Measurements from ENCODE around the gene MRPS5. TPM values are rescaled to one million over a fixed set of nuclear protein-coding genes. Genes with fewer than 3 reads are reported as not detected.
A peak's percentile ranks its signal among the peaks of the same experiment; 100 is the strongest.

Gene MRPS5
- 10 to 100 TPM; 41.9 to 55.4 (median 46.4) TPM for total RNA-seq

GRCh38 chr2:95121407-95122196 is at the start of gene MRPS5:
Gene MRPS5, minus strand, starts transcription at chr2:95121808. Its CDS starts 17 bp downstream, at chr2:95121791.
- WGBS, 2 donors, result 0 to 6% methylated on average over 4 to 12 of the region's 86 CpGs
- H3K4me1 ChIP-seq, result peaks cover 0 to 40% (median 20%) of the 10 kb centered on the region in 3 donors
- H3K4me3 ChIP-seq, result peak within 1 kb of the TSS; percentile 80 to 98 (median 86)
- intact Hi-C loops (cut with DNase I), result no loop called here
- H3K36me3 ChIP-seq, result peaks cover 0 to 7% (median 0%) of the 10 kb centered on the region in 3 donors
- no peaks in the 10 kb centered on the region for H3K9me3 ChIP-seq
- TF ChIP-seq POLR2A (IDR thresholded peaks at IDR 0.05), result peak in 2 of 4 donors; percentile 42 to 58
- TF ChIP-seq CTCF (IDR thresholded peaks at IDR 0.05), result peak in 1 of 6 experiments; percentile 10
- H3K27me3 ChIP-seq, result no peaks in the 10 kb centered on the region
- DNase-seq, result no peak
- H3K27ac ChIP-seq, result peak within 1 kb of the TSS; percentile 92 to 97 (median 94)

GRCh38 chr2:95166065-95166763 is 44.6 kb upstream of the MRPS5 start:
- intact Hi-C loops (cut with DNase I), result no loop called here
- H3K36me3 ChIP-seq, result no peaks in the 10 kb centered on the region
- WGBS, 2 donors, result 10 to 13% methylated on average over 11 to 15 of the region's 16 CpGs
- no peak for DNase-seq
- H3K4me3 ChIP-seq, result peak overlapping the region; percentile 79 to 96 (median 84)
- no peaks in the 10 kb centered on the region for H3K9me3 ChIP-seq
- H3K4me1 ChIP-seq, result peaks cover 6 to 31% (median 20%) of the 10 kb centered on the region in 3 donors
- no peak for TF ChIP-seq POLR2A (IDR thresholded peaks at IDR 0.05)
- no peak for TF ChIP-seq CTCF (IDR thresholded peaks at IDR 0.05)
- H3K27me3 ChIP-seq, result no peaks in the 10 kb centered on the region
- peak overlapping the region; percentile 91 to 96 (median 96) for H3K27ac ChIP-seq

GRCh38 chr2:95165371-95166064 is 43.9 kb upstream of the MRPS5 start, which contains the start of gene ZNF2:
Gene ZNF2, plus strand, starts transcription at chr2:95165809. Its CDS starts 10,418 bp downstream, at chr2:95176227.
- intact Hi-C loops (cut with DNase I), result no loop called here
- H3K4me1 ChIP-seq, result peaks cover 6 to 31% (median 20%) of the 10 kb centered on the region in 3 donors
- no peaks in the 10 kb centered on the region for H3K36me3 ChIP-seq
- H3K9me3 ChIP-seq, result no peaks in the 10 kb centered on the region
- 0 to 1% methylated on average over 12 to 31 of the region's 56 CpGs for WGBS, 2 donors
- H3K27me3 ChIP-seq, result no peaks in the 10 kb centered on the region
- peak in 3 of 4 donors; percentile 45 to 59 (median 51) for TF ChIP-seq POLR2A (IDR thresholded peaks at IDR 0.05)
- TF ChIP-seq CTCF (IDR thresholded peaks at IDR 0.05), result peak in 1 of 6 experiments; percentile 46
- H3K27ac ChIP-seq, result peak within 1 kb of the TSS; percentile 91 to 96 (median 96)
- DNase-seq, result peak; percentile 82
- peak within 1 kb of the TSS; percentile 79 to 96 (median 84) for H3K4me3 ChIP-seq

GRCh38 chr2:95165030-95165370 is 43.4 kb upstream of the MRPS5 start:
- 0% methylated on average over 9 of the region's 9 CpGs for WGBS, 2 donors
- no peaks in the 10 kb centered on the region for H3K9me3 ChIP-seq
- TF ChIP-seq POLR2A (IDR thresholded peaks at IDR 0.05), result no peak
- TF ChIP-seq CTCF (IDR thresholded peaks at IDR 0.05), result no peak
- DNase-seq, result no peak
- intact Hi-C loops (cut with DNase I), result no loop called here
- no peaks in the 10 kb centered on the region for H3K27me3 ChIP-seq
- H3K4me3 ChIP-seq, result peak overlapping the region; percentile 79 to 96 (median 84)
- H3K27ac ChIP-seq, result peak overlapping the region; percentile 91 to 96 (median 96)
- no peaks in the 10 kb centered on the region for H3K36me3 ChIP-seq
- peaks cover 6 to 34% (median 23%) of the 10 kb centered on the region in 3 donors for H3K4me1 ChIP-seq
